WTC11 (cell line): Measurements from ENCODE around the gene GRAP. TPM values are rescaled to one million over a fixed set of nuclear protein-coding genes. Genes with fewer than 3 reads are reported as not detected.

Source experiments
- ATAC-seq: fragments of 200-7000 bp; cut with Tn5 transposase; 2 replicates; pipeline ENCODE4 v1.10.0; 2021; ENCODE audit warnings: mild to moderate bottlenecking, moderate library complexity
- CTCF ChIA-PET: fragments of 300-600 bp; sonication (Branson Sonifier 250); formaldehyde crosslinking; loops from one replicate; lab custom pipeline; 2021; ENCODE audit warnings: antibody characterized with exemption; lab: Charles Lee
- POLR2A ChIA-PET: fragments of 350-600 bp; sonication (Branson Sonifier 250); formaldehyde crosslinking; loops from one replicate; lab custom pipeline; 2021; ENCODE audit warnings: antibody characterized with exemption; lab: Charles Lee
- DNase-seq: peaks from one replicate; pipeline ENCODE4 v3.0.0; 2021; ENCODE audit warnings: low spot score
- H3K27ac Mint-ChIP-seq: 2 replicates; pipeline ENCODE4 v1.8.0; 2021; ENCODE audit warnings: mixed read lengths
- H3K27me3 Mint-ChIP-seq: 2 replicates; pipeline ENCODE4 v1.8.0; 2021; ENCODE audit warnings: low read depth, mild to moderate bottlenecking, moderate library complexity, mixed read lengths
- H3K36me3 Mint-ChIP-seq: 2 replicates; pipeline ENCODE4 v1.8.0; 2021; ENCODE audit warnings: mixed read lengths
- H3K4me1 Mint-ChIP-seq: 2 replicates; pipeline ENCODE4 v1.8.0; 2022; ENCODE audit warnings: mixed read lengths
- H3K4me3 Mint-ChIP-seq: 2 replicates; pipeline ENCODE4 v1.8.0; 2021; ENCODE audit warnings: mild to moderate bottlenecking, moderate library complexity, mixed read lengths
- H3K9me3 Mint-ChIP-seq: 2 replicates; pipeline ENCODE4 v1.8.0; 2021; ENCODE audit warnings: mixed read lengths
- CBFB ChIP-seq: sonication (generic); formaldehyde crosslinking; IDR thresholded peaks from 2 replicates; pipeline ENCODE4 v1.8.1; 2022; ENCODE audit warnings: mild to moderate bottlenecking, low read depth, missing genetic modification reagents
- CREM ChIP-seq: sonication (generic); formaldehyde crosslinking; IDR thresholded peaks from 2 replicates; pipeline ENCODE4 v1.8.1; 2022; ENCODE audit warnings: mild to moderate bottlenecking, missing genetic modification reagents, moderate library complexity
- CTCF ChIP-seq: fragments of 200-600 bp; IDR thresholded peaks from 2 replicates; pipeline ENCODE4 v1.8.0; 2022; ENCODE audit warnings: antibody characterized with exemption
- ELF4 ChIP-seq: sonication (generic); formaldehyde crosslinking; IDR thresholded peaks from 2 replicates; pipeline ENCODE4 v1.8.1; 2022; ENCODE audit warnings: low read depth, mild to moderate bottlenecking, moderate library complexity, missing genetic modification reagents
- IRF2 ChIP-seq: sonication (generic); formaldehyde crosslinking; IDR thresholded peaks from 2 replicates; pipeline ENCODE4 v1.8.0; 2022; ENCODE audit warnings: low read depth, missing genetic modification reagents, borderline replicate concordance
- KAT7 ChIP-seq: sonication (generic); formaldehyde crosslinking; IDR thresholded peaks from 2 replicates; pipeline ENCODE4 v1.8.1; 2023; ENCODE audit warnings: missing genetic modification reagents, mild to moderate bottlenecking, borderline replicate concordance
- OVOL2 ChIP-seq: fragments of 250-450 bp; sonication (Bioruptor Pico); IDR thresholded peaks from 2 replicates; pipeline ENCODE4 v1.9.0; 2021; ENCODE audit warnings: mild to moderate bottlenecking, borderline replicate concordance
- PREB ChIP-seq: sonication (generic); formaldehyde crosslinking; IDR thresholded peaks from 2 replicates; pipeline ENCODE4 v1.8.1; 2022; ENCODE audit warnings: mild to moderate bottlenecking, missing genetic modification reagents, moderate library complexity, borderline replicate concordance
- SMAD3 ChIP-seq: sonication (generic); formaldehyde crosslinking; IDR thresholded peaks from 2 replicates; pipeline ENCODE4 v1.8.0; 2022; ENCODE audit warnings: missing genetic modification reagents, mild to moderate bottlenecking, borderline replicate concordance
- SOX15 ChIP-seq: fragments of 250-450 bp; sonication (Bioruptor Pico); IDR thresholded peaks from 2 replicates; pipeline ENCODE4 v1.9.0; 2021; ENCODE audit warnings: mild to moderate bottlenecking
- SP1 ChIP-seq: sonication (generic); formaldehyde crosslinking; conservative IDR thresholded peaks from 2 replicates; pipeline ENCODE4 v1.8.1; 2022; ENCODE audit warnings: missing genetic modification reagents
- USF2 ChIP-seq: sonication (generic); formaldehyde crosslinking; IDR thresholded peaks from 2 replicates; pipeline ENCODE4 v1.8.1; 2023; ENCODE audit warnings: mild to moderate bottlenecking, missing genetic modification reagents, moderate library complexity
- ZNF263 ChIP-seq: sonication (generic); formaldehyde crosslinking; IDR thresholded peaks from 2 replicates; pipeline ENCODE4 v1.8.1; 2022; ENCODE audit warnings: low read depth, mild to moderate bottlenecking, moderate library complexity, missing genetic modification reagents
- ZNF317 ChIP-seq: sonication (generic); formaldehyde crosslinking; IDR thresholded peaks from 2 replicates; pipeline ENCODE4 v1.8.1; 2023; ENCODE audit warnings: low read depth, mild to moderate bottlenecking, moderate library complexity, missing genetic modification reagents, borderline replicate concordance
- ZNF396 ChIP-seq: fragments of 250-450 bp; sonication (Bioruptor Pico); IDR thresholded peaks from 2 replicates; pipeline ENCODE4 v1.8.0; 2021; ENCODE audit warnings: mild to moderate bottlenecking, moderate library complexity, borderline replicate concordance
- ZNF416 ChIP-seq: fragments of 250-450 bp; sonication (Bioruptor Pico); IDR thresholded peaks from 2 replicates; pipeline ENCODE4 v1.9.0; 2021; ENCODE audit warnings: mild to moderate bottlenecking, inconsistent platforms
- ZNF532 ChIP-seq: fragments of 250-450 bp; sonication (Bioruptor Pico); IDR thresholded peaks from 2 replicates; pipeline ENCODE4 v1.9.0; 2021; ENCODE audit warnings: mild to moderate bottlenecking, borderline replicate concordance
- ZNF671 ChIP-seq: fragments of 250-450 bp; sonication (Bioruptor Pico); IDR thresholded peaks from 2 replicates; pipeline ENCODE4 v1.8.0; 2021; ENCODE audit warnings: mild to moderate bottlenecking
- total RNA-seq: library from RNA; stranded (reverse); gene quantifications from 3 replicates; pipeline ENCODE4 v1.2.3, GENCODE V29; 2021
- TF ChIP-seq, protein P1 (sequence below): sonication (generic); formaldehyde crosslinking; IDR thresholded peaks from 2 replicates; pipeline ENCODE4 v1.8.0; 2022; ENCODE audit warnings: missing genetic modification reagents
- TF ChIP-seq, protein P2 (sequence below): fragments of 250-450 bp; sonication (Bioruptor Pico); IDR thresholded peaks from 2 replicates; pipeline ENCODE4 v1.9.0; 2021; ENCODE audit warnings: mild to moderate bottlenecking
- TF ChIP-seq, protein P3 (sequence below): sonication (generic); formaldehyde crosslinking; IDR thresholded peaks from 2 replicates; pipeline ENCODE4 v1.8.1; 2022; ENCODE audit warnings: missing genetic modification reagents, borderline replicate concordance
- TF ChIP-seq, protein P4 (sequence below): fragments of 250-450 bp; sonication (Bioruptor Pico); IDR thresholded peaks from 2 replicates; pipeline ENCODE4 v1.9.0; 2021; ENCODE audit warnings: moderate library complexity, mild to moderate bottlenecking, inconsistent platforms, borderline replicate concordance

Gene GRAP
- total RNA-seq, 1 experiment from 2014 or later, result 0.59 TPM

GRCh38 chr17:18975597-18975996 is 71.2 kb downstream of the GRAP start:
- H3K36me3 Mint-ChIP-seq, result peaks cover 26% of the 10 kb centered on the region

DNA sequence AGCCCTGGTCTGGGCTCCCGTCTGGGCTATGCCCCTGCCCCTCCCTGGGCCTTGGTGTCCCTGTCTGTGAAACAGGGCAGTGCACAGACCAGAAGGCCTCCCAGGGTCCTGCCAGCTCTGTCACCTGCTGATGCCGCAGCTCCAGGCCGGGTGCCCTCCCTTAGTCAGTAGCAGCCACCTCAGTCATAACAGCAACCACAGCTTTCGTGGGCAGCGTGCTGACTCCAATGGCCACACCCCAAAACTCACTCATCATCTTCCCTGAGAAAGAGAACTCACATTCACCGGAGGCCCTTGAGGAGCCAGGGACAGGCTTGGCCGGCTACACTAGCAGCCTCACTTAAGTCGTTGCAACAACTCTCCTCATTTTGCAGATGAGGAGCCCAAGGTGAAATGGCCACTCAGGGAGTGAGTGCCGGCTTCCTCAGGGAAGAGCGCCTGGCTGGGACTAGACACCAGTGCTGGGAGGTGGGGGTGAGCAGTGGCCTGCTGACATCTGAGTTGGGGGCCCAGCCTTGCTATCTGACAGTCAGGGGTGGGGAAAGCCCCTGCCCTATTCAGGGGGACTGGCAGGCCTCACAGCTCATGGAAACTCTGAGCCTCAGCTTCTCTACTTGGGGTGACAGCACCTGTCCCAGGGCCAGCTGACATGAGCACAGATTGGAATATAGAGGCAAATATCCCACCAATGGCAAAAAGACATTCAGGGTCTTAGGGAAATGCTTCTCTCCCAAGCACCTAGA is 72.2 kb downstream of the GRAP start:
- ChIA-PET CTCF (interaction anchor here (1.5 kb wide), 1 partner anchor 13 kb away, joined by 4 read pairs; no protein-coding TSS in a partner anchor), POLR2A (no interaction called here)
- no peak overlapping the region for H3K4me3 Mint-ChIP-seq
- H3K9me3 Mint-ChIP-seq, result no peaks in the 10 kb centered on the region
- ATAC-seq (no peak), DNase-seq (no peak)
- H3K36me3 Mint-ChIP-seq, result peaks cover 32% of the 10 kb centered on the region
- H3K4me1 Mint-ChIP-seq, result peaks cover 7% of the 10 kb centered on the region
- H3K27me3 Mint-ChIP-seq, result no peaks in the 10 kb centered on the region
- no peak overlapping the region for H3K27ac Mint-ChIP-seq
- TF ChIP-seq ZNF317 (CRISPR knock-in tag), result no peak
- no peak for TF ChIP-seq USF2
- TF ChIP-seq CREM (CRISPR knock-in tag), result no peak
- TF ChIP-seq ZNF532 (CRISPR knock-in tag), result no peak
- TF ChIP-seq, protein P1, sequence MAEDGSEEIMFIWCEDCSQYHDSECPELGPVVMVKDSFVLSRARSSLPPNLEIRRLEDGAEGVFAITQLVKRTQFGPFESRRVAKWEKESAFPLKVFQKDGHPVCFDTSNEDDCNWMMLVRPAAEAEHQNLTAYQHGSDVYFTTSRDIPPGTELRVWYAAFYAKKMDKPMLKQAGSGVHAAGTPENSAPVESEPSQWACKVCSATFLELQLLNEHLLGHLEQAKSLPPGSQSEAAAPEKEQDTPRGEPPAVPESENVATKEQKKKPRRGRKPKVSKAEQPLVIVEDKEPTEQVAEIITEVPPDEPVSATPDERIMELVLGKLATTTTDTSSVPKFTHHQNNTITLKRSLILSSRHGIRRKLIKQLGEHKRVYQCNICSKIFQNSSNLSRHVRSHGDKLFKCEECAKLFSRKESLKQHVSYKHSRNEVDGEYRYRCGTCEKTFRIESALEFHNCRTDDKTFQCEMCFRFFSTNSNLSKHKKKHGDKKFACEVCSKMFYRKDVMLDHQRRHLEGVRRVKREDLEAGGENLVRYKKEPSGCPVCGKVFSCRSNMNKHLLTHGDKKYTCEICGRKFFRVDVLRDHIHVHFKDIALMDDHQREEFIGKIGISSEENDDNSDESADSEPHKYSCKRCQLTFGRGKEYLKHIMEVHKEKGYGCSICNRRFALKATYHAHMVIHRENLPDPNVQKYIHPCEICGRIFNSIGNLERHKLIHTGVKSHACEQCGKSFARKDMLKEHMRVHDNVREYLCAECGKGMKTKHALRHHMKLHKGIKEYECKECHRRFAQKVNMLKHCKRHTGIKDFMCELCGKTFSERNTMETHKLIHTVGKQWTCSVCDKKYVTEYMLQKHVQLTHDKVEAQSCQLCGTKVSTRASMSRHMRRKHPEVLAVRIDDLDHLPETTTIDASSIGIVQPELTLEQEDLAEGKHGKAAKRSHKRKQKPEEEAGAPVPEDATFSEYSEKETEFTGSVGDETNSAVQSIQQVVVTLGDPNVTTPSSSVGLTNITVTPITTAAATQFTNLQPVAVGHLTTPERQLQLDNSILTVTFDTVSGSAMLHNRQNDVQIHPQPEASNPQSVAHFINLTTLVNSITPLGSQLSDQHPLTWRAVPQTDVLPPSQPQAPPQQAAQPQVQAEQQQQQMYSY (CRISPR knock-in tag), result no peak
- TF ChIP-seq ZNF671, result no peak
- no peak for TF ChIP-seq SMAD3 (CRISPR knock-in tag)
- TF ChIP-seq PREB (CRISPR knock-in tag), result no peak
- TF ChIP-seq IRF2 (CRISPR knock-in tag), result no peak
- no peak for TF ChIP-seq CTCF
- TF ChIP-seq ZNF416 (CRISPR knock-in tag), result no peak
- no peak for TF ChIP-seq SP1

More at GRCh38 chr17:18975597-18975996, 71.2 kb downstream of the GRAP start:
- H3K27ac Mint-ChIP-seq, result no peak overlapping the region
- no peaks in the 10 kb centered on the region for H3K27me3 Mint-ChIP-seq
- DNase-seq (no peak), ATAC-seq (no peak)
- H3K4me1 Mint-ChIP-seq, result no peaks in the 10 kb centered on the region
- POLR2A ChIA-PET, result interaction anchor here (0.6 kb wide), 1 partner anchor 21 kb away, joined by 3 read pairs; no protein-coding TSS in a partner anchor
- TF ChIP-seq ZNF416 (CRISPR knock-in tag), result no peak
- TF ChIP-seq, protein P2, sequence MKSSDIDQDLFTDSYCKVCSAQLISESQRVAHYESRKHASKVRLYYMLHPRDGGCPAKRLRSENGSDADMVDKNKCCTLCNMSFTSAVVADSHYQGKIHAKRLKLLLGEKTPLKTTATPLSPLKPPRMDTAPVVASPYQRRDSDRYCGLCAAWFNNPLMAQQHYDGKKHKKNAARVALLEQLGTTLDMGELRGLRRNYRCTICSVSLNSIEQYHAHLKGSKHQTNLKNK (CRISPR knock-in tag), result no peak
- no peak for TF ChIP-seq KAT7 (CRISPR knock-in tag)
- TF ChIP-seq, protein P3, sequence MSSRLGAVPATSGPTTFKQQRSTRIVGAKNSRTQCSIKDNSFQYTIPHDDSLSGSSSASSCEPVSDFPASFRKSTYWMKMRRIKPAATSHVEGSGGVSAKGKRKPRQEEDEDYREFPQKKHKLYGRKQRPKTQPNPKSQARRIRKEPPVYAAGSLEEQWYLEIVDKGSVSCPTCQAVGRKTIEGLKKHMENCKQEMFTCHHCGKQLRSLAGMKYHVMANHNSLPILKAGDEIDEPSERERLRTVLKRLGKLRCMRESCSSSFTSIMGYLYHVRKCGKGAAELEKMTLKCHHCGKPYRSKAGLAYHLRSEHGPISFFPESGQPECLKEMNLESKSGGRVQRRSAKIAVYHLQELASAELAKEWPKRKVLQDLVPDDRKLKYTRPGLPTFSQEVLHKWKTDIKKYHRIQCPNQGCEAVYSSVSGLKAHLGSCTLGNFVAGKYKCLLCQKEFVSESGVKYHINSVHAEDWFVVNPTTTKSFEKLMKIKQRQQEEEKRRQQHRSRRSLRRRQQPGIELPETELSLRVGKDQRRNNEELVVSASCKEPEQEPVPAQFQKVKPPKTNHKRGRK (CRISPR knock-in tag), result no peak
- no peak for TF ChIP-seq CBFB (CRISPR knock-in tag)
- no peak for TF ChIP-seq ZNF671
- no peak for TF ChIP-seq SOX15 (CRISPR knock-in tag)
- TF ChIP-seq ZNF396 (CRISPR knock-in tag), result no peak
- TF ChIP-seq ELF4 (CRISPR knock-in tag), result no peak
- no peak for TF ChIP-seq OVOL2 (CRISPR knock-in tag)
- no peak for TF ChIP-seq ZNF263 (CRISPR knock-in tag)
- TF ChIP-seq, protein P4, sequence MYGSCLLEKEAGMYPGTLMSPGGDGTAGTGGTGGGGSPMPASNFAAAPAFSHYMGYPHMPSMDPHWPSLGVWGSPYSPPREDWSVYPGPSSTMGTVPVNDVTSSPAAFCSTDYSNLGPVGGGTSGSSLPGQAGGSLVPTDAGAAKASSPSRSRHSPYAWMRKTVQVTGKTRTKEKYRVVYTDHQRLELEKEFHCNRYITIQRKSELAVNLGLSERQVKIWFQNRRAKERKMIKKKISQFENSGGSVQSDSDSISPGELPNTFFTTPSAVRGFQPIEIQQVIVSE (CRISPR knock-in tag), result no peak
- no peaks in the 10 kb centered on the region for H3K9me3 Mint-ChIP-seq
- CTCF ChIA-PET, result no interaction called here
- no peak overlapping the region for H3K4me3 Mint-ChIP-seq
